H1 (cell line): Measurements from ENCODE around the gene TMEM163. TPM values are rescaled to one million over a fixed set of nuclear protein-coding genes. Genes with fewer than 3 reads are reported as not detected.

ENCODE experiments used
- CHD1 ChIP-seq: IDR thresholded peaks from 2 replicates; pipeline ENCODE4 v1.6.1; 2012; ENCODE audit warnings: low read depth, low read length, improper control_type of control experiment
- CHD7 ChIP-seq: fragments of 300-600 bp; sonication (generic); IDR thresholded peaks from 2 replicates; pipeline ENCODE4 v1.7.1; 2012; ENCODE audit warnings: low read length, moderate library complexity, mild to moderate bottlenecking, inconsistent platforms; ENCODE audit not compliant: insufficient replicate concordance
- EZH2 ChIP-seq: fragments of 200-600 bp; sonication (generic); IDR thresholded peaks from 2 replicates; pipeline ENCODE4 v1.7.1; 2012; ENCODE audit warnings: low read depth, mild to moderate bottlenecking, moderate library complexity, low read length, inconsistent platforms; ENCODE audit not compliant: severe bottlenecking
- HDAC6 ChIP-seq: IDR thresholded peaks from one replicate; pipeline ENCODE4 v1.7.1; 2012; ENCODE audit warnings: low read depth, mild to moderate bottlenecking, inconsistent platforms, low read length, moderate library complexity
- JUND ChIP-seq: IDR thresholded peaks from 2 replicates; pipeline ENCODE4 v1.6.1; 2011; ENCODE audit warnings: mild to moderate bottlenecking, improper control_type of control experiment, low read length
- POLR2A ChIP-seq, 2 experiments: IDR thresholded peaks; 1 replicate in 1 of 2; 2 replicates in 1 of 2; pipeline ENCODE4 v1.6.1; 2011; ENCODE audit warnings: low read depth in 2 of 2, low read length in 2 of 2, mild to moderate bottlenecking in 2 of 2; ENCODE audit errors: control extremely low read depth in 1 of 2
- SRF ChIP-seq: IDR thresholded peaks from 2 replicates; pipeline ENCODE4 v1.6.1; 2011; ENCODE audit warnings: mild to moderate bottlenecking, low read depth, low read length, moderate library complexity
- TAF7 ChIP-seq: optimal IDR thresholded peaks from 2 replicates; pipeline ENCODE3; 2011; ENCODE audit warnings: low read depth, mild to moderate bottlenecking, inconsistent platforms, low read length, moderate library complexity, borderline replicate concordance
- TCF12 ChIP-seq: IDR thresholded peaks from 2 replicates; pipeline ENCODE4 v1.6.1; 2011; ENCODE audit warnings: low read depth, mild to moderate bottlenecking, low read length
- polyA plus RNA-seq, 7 experiments: library from polyadenylated mRNA; depleted of rRNA in 3 of 7; stranded (reverse) in 5 of 7; unstranded in 2 of 7; fragments of >200 nt in 5 of 7; fragments of 200-250 nt in 2 of 7; gene quantifications; 1 replicate in 5 of 7; 2 replicates in 1 of 7; 4 replicates in 1 of 7; pipeline versions ENCODE4 v1.2.1 to v1.2.3, GENCODE V29; 2011 to 2013; ENCODE audit warnings: missing spikeins in 2 of 7, mixed read lengths in 2 of 7
- total RNA-seq: library from RNA; stranded (reverse); fragmentation: NEBNext Ultra II Directional; extraction: Animal tissue kit (Norgen Biotek cat#: 25700); gene quantifications from 2 replicates; pipeline ENCODE4 v1.2.1, GENCODE V29; 2021
- TF ChIP-seq, protein P1 (sequence below): IDR thresholded peaks from 2 replicates; pipeline ENCODE4 v1.6.1; 2012; ENCODE audit warnings: low read length, inconsistent platforms

The TMEM163 gene
- total and polyA plus RNA-seq, 2 of the 8 experiments (the other 6 are each of a cell fraction or from before 2014, with no cell fraction given): 2.8 to 3.2 TPM

GRCh38 chr2:134416018-134416417 lies 302.8 kb downstream of the TMEM163 start (continued):
- TF ChIP-seq CHD7 (no peak), EZH2 (no peak), SRF (no peak), TCF12 (no peak), HDAC6 (no peak), JUND (no peak), CHD1 (no peak), POLR2A (IDR thresholded peaks at IDR 0.05; ENCODE audit: control extremely low read depth in 1 of 2, low read depth in 2 of 2, low read length in 2 of 2) (no peak), TAF7 (no peak)
- TF ChIP-seq, protein P1, sequence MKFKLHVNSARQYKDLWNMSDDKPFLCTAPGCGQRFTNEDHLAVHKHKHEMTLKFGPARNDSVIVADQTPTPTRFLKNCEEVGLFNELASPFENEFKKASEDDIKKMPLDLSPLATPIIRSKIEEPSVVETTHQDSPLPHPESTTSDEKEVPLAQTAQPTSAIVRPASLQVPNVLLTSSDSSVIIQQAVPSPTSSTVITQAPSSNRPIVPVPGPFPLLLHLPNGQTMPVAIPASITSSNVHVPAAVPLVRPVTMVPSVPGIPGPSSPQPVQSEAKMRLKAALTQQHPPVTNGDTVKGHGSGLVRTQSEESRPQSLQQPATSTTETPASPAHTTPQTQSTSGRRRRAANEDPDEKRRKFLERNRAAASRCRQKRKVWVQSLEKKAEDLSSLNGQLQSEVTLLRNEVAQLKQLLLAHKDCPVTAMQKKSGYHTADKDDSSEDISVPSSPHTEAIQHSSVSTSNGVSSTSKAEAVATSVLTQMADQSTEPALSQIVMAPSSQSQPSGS: no peak
